Subcutaneous abdominal adipose tissue (tissue), 5 donors: Measurements from ENCODE around the gene SMAD6.
"Not testable (repeated sequence)": the region's sequence is repeated elsewhere in the genome, so short reads cannot be mapped to it uniquely, and the experiment has no call there.

ENCODE experiments used
- H3K27ac ChIP-seq: one replicate; pipeline ENCODE4 v1.7.0; 2013; ENCODE audit warnings: low read depth, mild to moderate bottlenecking, inconsistent platforms, low read length, moderate library complexity
- H3K27me3 ChIP-seq, 5 donors: one replicate each; pipeline ENCODE4 v1.7.0; 2013; ENCODE audit warnings: low read length in 5 of 5, inconsistent platforms in 1 of 5; ENCODE audit not compliant: control insufficient read depth in 5 of 5, insufficient read depth in 4 of 5
- H3K36me3 ChIP-seq, 5 donors: one replicate each; pipeline ENCODE4 v1.7.0; 2013; ENCODE audit warnings: low read length in 5 of 5; ENCODE audit not compliant: control insufficient read depth in 5 of 5, insufficient read depth in 5 of 5
- H3K4me1 ChIP-seq, 5 donors: one replicate each; pipeline ENCODE4 v1.7.0; 2013; ENCODE audit warnings: low read length in 5 of 5, mild to moderate bottlenecking in 3 of 5, moderate library complexity in 1 of 5; ENCODE audit not compliant: control insufficient read depth in 5 of 5, insufficient read depth in 5 of 5
- H3K4me3 ChIP-seq, 5 donors: one replicate each; pipeline ENCODE4 v1.7.0; 2013; ENCODE audit warnings: low read length in 5 of 5, low read depth in 1 of 5
- H3K9ac ChIP-seq, 5 donors: one replicate each; pipeline ENCODE4 v1.7.0; 2013; ENCODE audit warnings: low read length in 5 of 5, mild to moderate bottlenecking in 4 of 5, moderate library complexity in 3 of 5
- H3K9me3 ChIP-seq, 5 donors: one replicate each; pipeline ENCODE4 v1.7.0; 2013; ENCODE audit warnings: low read length in 5 of 5; ENCODE audit not compliant: control insufficient read depth in 5 of 5
- donor health status: healthy.
- donor health status: healthy.
- donor health status: healthy.
- donor health status: healthy.
- donor health status: healthy.

SMAD6 gene

DNA sequence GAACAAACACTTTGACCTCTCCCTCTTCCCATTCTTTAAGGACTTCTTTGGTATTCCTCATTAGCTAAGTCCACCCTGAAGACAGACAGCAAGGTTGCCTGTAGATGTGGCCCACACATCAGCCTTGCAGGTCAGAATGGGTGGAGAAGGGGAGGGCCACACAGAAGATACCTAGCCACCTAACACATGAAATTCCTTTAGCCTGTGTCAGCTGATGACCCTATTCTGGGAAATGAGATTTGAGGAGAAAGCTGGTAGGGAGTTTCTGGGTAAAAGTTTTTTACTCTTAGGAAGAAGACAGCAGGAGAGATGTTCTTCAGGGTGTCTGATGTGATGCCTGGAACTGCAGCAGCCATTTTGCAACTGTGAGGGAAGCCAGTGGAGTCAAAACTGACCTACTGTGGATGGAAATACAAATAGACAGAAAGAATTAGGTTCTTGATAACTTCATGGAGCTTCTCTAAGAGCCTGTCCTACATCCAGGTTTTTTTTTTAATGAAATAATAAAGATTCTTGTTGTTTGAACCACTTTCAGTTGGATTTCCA lies 17.8 kb upstream of the SMAD6 start:
- Histone ChIP-seq H3K27ac (no peak overlapping the region), H3K4me1 (peaks cover 0 to 23% (median 14%) of the 10 kb centered on the region in 5 donors), H3K9ac (no peak overlapping the region), H3K27me3 (no peaks in the 10 kb centered on the region), H3K36me3 (no peaks in the 10 kb centered on the region), H3K9me3 (peaks cover 0 to 11% (median 7%) of the 10 kb centered on the region in 5 donors), H3K4me3 (no peak overlapping the region)

DNA sequence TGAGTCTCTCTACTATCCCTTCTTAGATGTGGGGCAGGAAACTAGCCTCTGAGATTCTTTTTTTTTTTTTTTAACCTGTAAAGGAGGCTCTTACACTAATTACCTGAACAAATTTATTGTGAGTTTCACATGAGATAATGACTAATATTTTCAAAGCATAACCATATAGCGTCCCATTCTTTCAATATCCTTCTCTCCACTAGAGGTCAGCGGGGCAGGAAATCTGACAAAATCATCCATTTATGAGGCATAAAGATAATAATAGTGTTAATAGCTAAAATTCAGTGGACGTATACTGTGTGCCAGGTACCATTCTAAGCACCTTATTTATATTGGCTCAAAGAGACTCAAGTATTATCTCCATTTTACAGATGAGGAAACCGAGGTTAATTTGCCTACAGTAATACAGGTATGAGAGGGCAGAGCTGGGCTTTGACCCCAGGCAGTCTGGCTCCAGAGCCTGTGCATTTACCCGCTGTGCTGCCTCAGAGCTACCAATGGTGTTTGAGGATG lies 16.3 kb upstream of the SMAD6 start:
- peaks cover 0 to 16% (median 7%) of the 10 kb centered on the region in 5 donors for H3K4me1 ChIP-seq
- no peak overlapping the region for H3K9ac ChIP-seq
- no peaks in the 10 kb centered on the region for H3K36me3 ChIP-seq
- no peak overlapping the region for H3K27ac ChIP-seq
- no peaks in the 10 kb centered on the region for H3K27me3 ChIP-seq
- peaks cover 0 to 11% (median 7%) of the 10 kb centered on the region in 5 donors for H3K9me3 ChIP-seq
- no peak overlapping the region for H3K4me3 ChIP-seq

DNA sequence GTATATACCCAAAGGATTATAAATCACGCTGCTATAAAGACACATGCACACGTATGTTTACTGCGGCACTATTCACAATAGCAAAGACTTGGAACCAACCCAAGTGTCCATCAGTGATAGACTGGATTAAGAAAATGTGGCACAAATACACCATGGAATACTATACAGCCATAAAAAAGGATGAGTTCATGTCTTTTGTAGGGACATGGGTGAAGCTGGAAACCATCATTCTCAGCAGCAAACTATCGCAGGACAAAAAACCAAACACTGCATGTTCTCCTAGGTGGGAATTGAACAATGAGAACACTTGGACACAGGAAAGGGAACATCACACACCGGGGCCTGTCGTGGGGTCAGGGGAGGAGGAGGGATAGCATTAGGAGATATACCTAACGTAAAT lies 11.1 kb upstream of the SMAD6 start:
- not testable (repeated sequence) for H3K9ac ChIP-seq, H3K27ac ChIP-seq, H3K27me3 ChIP-seq, H3K36me3 ChIP-seq, H3K4me1 ChIP-seq, H3K4me3 ChIP-seq, H3K9me3 ChIP-seq

DNA sequence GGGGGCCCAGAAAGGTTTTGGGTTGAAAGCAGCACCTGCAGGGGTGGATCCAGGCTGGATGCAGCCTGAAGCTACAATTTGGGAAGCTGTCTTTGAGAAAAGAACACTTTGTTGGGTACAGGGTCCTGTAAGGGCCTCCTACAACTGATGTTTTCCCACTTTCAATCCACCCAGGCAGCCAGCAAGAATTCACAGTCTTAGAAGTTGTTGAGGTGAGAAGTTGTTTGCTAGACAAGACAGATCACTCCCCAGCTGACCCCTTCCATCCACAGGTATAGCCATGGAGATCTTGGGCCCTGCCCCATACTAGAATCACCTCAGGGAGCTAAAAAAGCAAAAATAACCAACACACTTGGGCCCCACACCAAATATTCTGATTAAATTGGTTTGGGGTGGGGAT lies 10.3 kb upstream of the SMAD6 start:
- Histone ChIP-seq H3K4me3 (no peak overlapping the region), H3K4me1 (no peaks in the 10 kb centered on the region), H3K27me3 (no peaks in the 10 kb centered on the region), H3K9ac (no peak overlapping the region), H3K36me3 (no peaks in the 10 kb centered on the region), H3K27ac (no peak overlapping the region), H3K9me3 (no peaks in the 10 kb centered on the region)

DNA sequence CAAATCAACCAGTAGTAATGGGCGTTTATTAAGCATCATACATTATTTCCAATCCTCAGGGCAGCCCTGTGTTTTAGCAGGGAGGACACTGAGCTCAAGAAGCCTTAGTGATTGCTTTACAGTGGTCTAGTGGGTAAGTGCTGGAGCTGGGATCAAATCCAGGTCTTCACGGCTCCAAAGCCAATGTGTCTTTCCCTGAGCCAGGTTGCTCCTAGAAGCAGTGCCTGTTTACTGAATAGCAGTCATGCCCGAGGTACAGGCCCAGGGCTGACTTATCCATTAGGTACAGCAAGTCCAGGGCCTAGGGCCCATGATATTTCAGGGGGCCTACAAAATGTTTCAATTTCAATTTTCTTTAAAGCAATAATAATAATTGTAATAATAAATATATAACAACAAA lies 9.6 kb upstream of the SMAD6 start:
- Histone ChIP-seq H3K9ac (no peak overlapping the region), H3K36me3 (no peaks in the 10 kb centered on the region), H3K27me3 (no peaks in the 10 kb centered on the region), H3K4me1 (peaks cover 0 to under 1% (median 0%) of the 10 kb centered on the region in 5 donors), H3K27ac (no peak overlapping the region), H3K4me3 (no peak overlapping the region), H3K9me3 (no peaks in the 10 kb centered on the region)

DNA sequence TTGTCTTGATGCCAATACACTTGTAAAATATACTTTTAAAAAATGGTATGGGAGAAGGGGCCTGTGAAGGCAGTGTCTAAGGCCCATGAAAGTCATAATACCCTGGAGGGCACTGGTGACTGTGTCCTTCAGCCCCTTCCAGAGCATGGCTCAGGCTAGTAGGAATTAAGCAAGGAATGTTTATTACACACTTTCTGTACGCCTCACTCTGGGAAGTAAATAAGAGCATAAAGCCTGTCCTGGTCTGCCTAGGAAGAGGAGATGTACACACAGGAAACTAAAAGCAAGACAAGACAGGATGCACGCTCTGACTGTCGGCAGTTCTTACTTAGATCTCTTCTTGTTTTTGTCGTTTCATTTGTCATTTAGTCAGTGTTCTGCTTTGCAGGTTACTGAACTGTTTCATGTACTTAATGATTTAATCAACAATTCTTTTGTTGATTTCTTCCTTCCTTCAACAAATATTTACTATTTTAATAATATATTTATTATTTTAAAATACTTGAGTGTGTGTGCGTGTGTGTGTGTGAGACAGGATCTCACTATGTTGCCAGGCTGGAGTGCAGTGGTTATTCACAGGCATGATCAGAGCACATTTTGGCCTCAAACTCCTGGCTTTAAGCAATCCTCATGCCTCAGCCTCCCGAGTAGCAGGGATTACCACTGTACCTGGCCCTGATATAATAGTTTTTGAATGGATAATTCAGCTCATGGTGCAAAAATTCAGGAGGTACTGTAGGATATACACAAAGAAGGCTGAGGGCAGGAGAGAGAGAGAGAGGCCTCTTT lies 9.0 kb upstream of the SMAD6 start:
- no peaks in the 10 kb centered on the region for H3K36me3 ChIP-seq
- no peaks in the 10 kb centered on the region for H3K27me3 ChIP-seq
- no peak overlapping the region for H3K9ac ChIP-seq
- no peak overlapping the region for H3K27ac ChIP-seq
- no peaks in the 10 kb centered on the region for H3K9me3 ChIP-seq
- no peak overlapping the region for H3K4me3 ChIP-seq
- peaks cover 0 to 6% (median 4%) of the 10 kb centered on the region in 5 donors for H3K4me1 ChIP-seq

DNA sequence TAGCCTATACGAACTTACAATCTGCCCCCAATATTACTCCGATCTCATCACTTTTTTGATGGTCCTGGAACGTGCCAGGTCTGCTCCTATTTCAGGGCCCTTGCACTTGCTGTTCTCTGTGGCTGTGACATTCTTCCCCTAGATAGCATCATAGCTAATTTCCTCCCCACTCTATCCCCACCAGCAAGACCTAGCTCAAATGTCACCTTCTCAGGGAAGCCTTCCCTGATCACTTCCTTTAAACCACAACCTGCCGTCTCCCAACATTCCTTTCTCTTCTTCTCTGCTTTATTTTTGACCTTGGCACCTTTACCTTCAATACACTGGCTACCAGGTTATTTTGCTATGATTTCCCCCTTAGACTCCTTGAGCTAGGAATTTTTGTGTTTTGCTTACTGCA lies 5.3 kb upstream of the SMAD6 start:
- Histone ChIP-seq H3K9me3 (no peaks in the 10 kb centered on the region), H3K27ac (no peak overlapping the region)

DNA sequence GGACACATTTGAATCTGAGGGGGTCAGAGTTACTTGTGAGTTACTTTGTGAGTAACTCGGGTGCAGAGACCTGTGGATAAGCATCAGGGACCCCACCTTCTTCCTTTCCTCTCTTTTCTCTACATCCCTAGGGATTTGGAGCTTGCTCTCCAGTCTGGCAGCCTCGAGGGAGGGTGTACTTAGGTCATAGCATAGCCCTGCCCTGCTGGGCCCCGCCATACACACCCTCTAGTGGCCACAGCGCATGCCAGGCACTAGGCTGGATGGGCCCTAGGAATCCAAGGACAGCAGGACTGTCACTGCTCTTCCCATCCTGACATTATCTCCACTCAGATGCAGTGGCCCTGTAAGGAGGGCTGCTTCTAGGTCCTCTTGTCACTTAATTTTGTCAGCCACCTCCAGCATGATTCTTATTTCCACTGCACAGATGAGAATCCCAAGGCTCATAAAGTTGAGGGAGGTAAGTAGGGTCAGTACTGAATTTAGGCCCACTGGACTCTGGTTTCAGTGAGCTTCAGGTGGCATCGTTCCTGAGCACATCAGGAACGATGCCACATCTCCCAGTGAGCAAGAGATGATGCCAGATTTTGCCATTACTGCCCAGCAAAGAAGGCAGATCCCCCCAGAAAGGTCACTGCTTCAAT lies 3.6 kb upstream of the SMAD6 start:
- H3K9me3 ChIP-seq: no peaks in the 10 kb centered on the region
- no peak overlapping the region for H3K27ac ChIP-seq

More for the DNA sequence above, 5.3 kb upstream of the SMAD6 start:
- Histone ChIP-seq H3K27me3 (no peaks in the 10 kb centered on the region), H3K36me3 (no peaks in the 10 kb centered on the region), H3K4me3 (no peak overlapping the region), H3K4me1 (peaks cover 0 to 24% (median 20%) of the 10 kb centered on the region in 5 donors), H3K9ac (no peak overlapping the region)

DNA sequence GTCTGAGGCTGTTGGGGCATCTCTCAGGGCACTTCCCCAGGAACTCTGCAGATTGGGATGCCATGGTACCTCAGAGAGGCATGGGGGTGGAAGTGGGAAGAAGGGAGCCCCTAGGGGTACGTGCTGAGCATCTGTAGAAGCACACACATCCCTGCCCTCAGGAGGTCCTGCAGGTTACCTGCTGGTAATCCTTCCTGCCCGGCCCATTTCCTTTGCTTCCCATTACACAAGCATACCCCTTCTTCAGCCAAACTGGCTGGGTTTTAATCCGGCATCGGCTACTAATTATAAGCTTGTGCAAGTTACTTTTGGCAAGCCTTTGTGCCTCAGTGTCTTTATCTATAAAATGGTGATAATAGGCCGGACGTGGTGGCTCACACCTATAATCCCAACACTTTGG lies 3.1 kb upstream of the SMAD6 start:
- Histone ChIP-seq H3K27me3 (no peaks in the 10 kb centered on the region), H3K9ac (no peak overlapping the region), H3K9me3 (no peaks in the 10 kb centered on the region), H3K36me3 (no peaks in the 10 kb centered on the region), H3K27ac (no peak overlapping the region), H3K4me3 (no peak overlapping the region), H3K4me1 (peaks cover 0 to 37% (median 28%) of the 10 kb centered on the region in 5 donors)

More for the DNA sequence above, 3.6 kb upstream of the SMAD6 start:
- Histone ChIP-seq H3K4me1 (peaks cover 0 to 35% (median 27%) of the 10 kb centered on the region in 5 donors), H3K9ac (peak overlapping the region in 1 of 5 donors; percentile 31), H3K36me3 (no peaks in the 10 kb centered on the region), H3K4me3 (no peak overlapping the region), H3K27me3 (no peaks in the 10 kb centered on the region)

DNA sequence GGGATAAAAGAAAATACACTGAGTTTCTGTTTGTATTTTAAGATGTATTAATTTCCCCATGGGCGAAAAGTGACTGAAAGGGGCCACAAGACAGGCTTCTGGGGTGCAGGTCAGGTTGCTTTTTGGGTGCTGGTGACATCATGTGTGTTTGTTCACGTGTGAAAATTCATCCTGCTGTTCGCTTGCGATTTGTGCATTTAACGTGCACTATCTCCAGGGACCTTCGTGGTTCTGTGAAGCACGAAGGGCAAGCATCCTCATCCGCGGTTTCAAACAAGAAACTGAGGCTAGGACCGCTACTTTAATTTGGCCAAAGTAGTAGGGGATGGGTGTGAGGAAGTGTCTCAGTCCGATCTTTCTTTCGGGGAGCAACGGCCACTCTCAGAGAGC lies 1.6 kb upstream of the SMAD6 start:
- H3K4me1 ChIP-seq: peaks cover 3 to 52% (median 42%) of the 10 kb centered on the region in 5 donors
- H3K9ac ChIP-seq: peak overlapping the region in 1 of 5 donors; percentile 66
- H3K27me3 ChIP-seq: no peaks in the 10 kb centered on the region
- no peaks in the 10 kb centered on the region for H3K9me3 ChIP-seq
- H3K36me3 ChIP-seq: no peaks in the 10 kb centered on the region
- peak overlapping the region; percentile 77 for H3K27ac ChIP-seq
- H3K4me3 ChIP-seq: peak overlapping the region; percentile 50 to 67 (median 62)
